A549 (cell line): Measurements from ENCODE around the gene HOXB3. TPM values are rescaled to one million over a fixed set of nuclear protein-coding genes. Genes with fewer than 3 reads are reported as not detected.
"Not testable (repeated sequence)": the region's sequence is repeated elsewhere in the genome, so short reads cannot be mapped to it uniquely, and the experiment has no call there.

ENCODE experiments used
- ATAC-seq, 2 experiments: fragments of 200-7000 bp in 1 of 2; fragments of >200 bp in 1 of 2; cut with Nextera tagmentation in 1 of 2; cut with Tn5 transposase in 1 of 2; 3 replicates each; pipeline versions ENCODE4 v1.8.0 to v1.9.1; 2018 to 2020; ENCODE audit warnings: mild to moderate bottlenecking in 1 of 2, moderate library complexity in 1 of 2
- CTCF ChIA-PET: fragments of 300-600 bp; sonication (Branson Sonifier 250); formaldehyde crosslinking; extraction: SDS; loops from one replicate; lab custom pipeline; 2021; ENCODE audit warnings: antibody characterized with exemption, inconsistent platforms; lab: Yijun Ruan, JAX
- POLR2A ChIA-PET: fragments of 350-600 bp; formaldehyde crosslinking; extraction: SDS; loops from one replicate; lab custom pipeline; 2021; ENCODE audit warnings: antibody characterized with exemption, inconsistent platforms; lab: Yijun Ruan, JAX
- DNase-seq, 2 experiments: peaks; one replicate each; pipeline versions ENCODE4 v3.0.0 to v3.0.0-alpha.2; 2011 to 2016; ENCODE audit warnings: low read depth in 1 of 2, low spot score in 1 of 2
- FAIRE-seq: peaks from 2 replicates; lab custom pipeline; 2011; peaks lifted over from hg19 to GRCh38; lab: Jason Lieb, UNC
- H3K27ac ChIP-seq, 2 experiments: fragments of >200 bp; sonication (Bioruptor Twin); formaldehyde crosslinking; 3 replicates each; pipeline ENCODE4 v1.5.1; 2016 to 2017
- H3K4me1 ChIP-seq: fragments of >200 bp; sonication (Bioruptor Twin); formaldehyde crosslinking; 3 replicates; pipeline ENCODE4 v1.6.1; 2016
- H3K4me2 ChIP-seq: fragments of >200 bp; sonication (Bioruptor Twin); formaldehyde crosslinking; 3 replicates; pipeline ENCODE4 v1.6.1; 2016
- H3K4me3 ChIP-seq: fragments of >200 bp; sonication (Bioruptor Twin); formaldehyde crosslinking; 3 replicates; pipeline ENCODE4 v1.5.1; 2016
- H3K9me3 ChIP-seq: fragments of >200 bp; sonication (Bioruptor Twin); formaldehyde crosslinking; 3 replicates; pipeline ENCODE4 v1.6.1; 2016
- CBX2 ChIP-seq: fragments of 200-600 bp; sonication (generic); IDR thresholded peaks from 2 replicates; pipeline ENCODE4 v1.6.1; 2016; ENCODE audit warnings: low read depth, mild to moderate bottlenecking, borderline replicate concordance
- FOSL2 ChIP-seq, 2 experiments: fragments of 450-650 bp in 1 of 2; fragments of >200 bp in 1 of 2; sonication (Bioruptor Twin) in 1 of 2; formaldehyde crosslinking; IDR thresholded peaks; 2 replicates each; pipeline versions ENCODE4 v1.5.0 to v1.6.1; 2016 to 2020; ENCODE audit warnings: mild to moderate bottlenecking in 1 of 2, moderate library complexity in 1 of 2
- GATA3 ChIP-seq: IDR thresholded peaks from 2 replicates; pipeline ENCODE4 v1.6.1; 2012; ENCODE audit warnings: borderline replicate concordance
- HDAC2 ChIP-seq: fragments of 200-600 bp; sonication (generic); IDR thresholded peaks from 2 replicates; pipeline ENCODE4 v1.6.1; 2016
- NFE2L2 ChIP-seq: fragments of 150-350 bp; conservative IDR thresholded peaks from 2 replicates; pipeline ENCODE4 v1.6.1; 2014; ENCODE audit warnings: low read length
- NPAS2 ChIP-seq: fragments of 250-450 bp; sonication (Bioruptor Pico); IDR thresholded peaks from 2 replicates; pipeline ENCODE4 v1.8.0; 2022; ENCODE audit warnings: mild to moderate bottlenecking, moderate library complexity, borderline replicate concordance
- PHF8 ChIP-seq: fragments of 200-600 bp; sonication (generic); IDR thresholded peaks from 2 replicates; pipeline ENCODE4 v1.6.1; 2016; ENCODE audit warnings: low read depth, mild to moderate bottlenecking, antibody characterized with exemption, moderate library complexity, borderline replicate concordance
- RAD21 ChIP-seq, 2 experiments: fragments of >200 bp in 1 of 2; sonication (Bioruptor Twin) in 1 of 2; formaldehyde crosslinking in 1 of 2; IDR thresholded peaks in 1 of 2; conservative IDR thresholded peaks in 1 of 2; 2 replicates in 1 of 2; 3 replicates in 1 of 2; pipeline ENCODE4 v1.6.1; 2012 to 2018; ENCODE audit warnings: inconsistent platforms in 1 of 2
- RCOR1 ChIP-seq: fragments of 150-350 bp; IDR thresholded peaks from 2 replicates; pipeline ENCODE4 v1.6.1; 2014; ENCODE audit warnings: antibody characterized with exemption, low read length, low read depth
- RNF2 ChIP-seq: fragments of 200-600 bp; sonication (generic); IDR thresholded peaks from 2 replicates; pipeline ENCODE4 v1.6.1; 2016; ENCODE audit warnings: low read depth, mild to moderate bottlenecking, antibody characterized with exemption, moderate library complexity, borderline replicate concordance
- SMC3 ChIP-seq: fragments of >200 bp; sonication (Bioruptor Twin); formaldehyde crosslinking; IDR thresholded peaks from 3 replicates; pipeline ENCODE4 v1.6.1; 2018; ENCODE audit warnings: inconsistent platforms
- ZNF302 ChIP-seq: fragments of 250-450 bp; sonication (Bioruptor Pico); IDR thresholded peaks from 2 replicates; pipeline ENCODE4 v1.9.0; 2021; ENCODE audit warnings: inconsistent platforms, mild to moderate bottlenecking, moderate library complexity
- ZSCAN20 ChIP-seq: fragments of 250-450 bp; sonication (Bioruptor Pico); IDR thresholded peaks from 2 replicates; pipeline ENCODE4 v1.8.0; 2022; ENCODE audit warnings: mild to moderate bottlenecking, moderate library complexity
- WGBS: methylation state at CpG from one replicate; pipeline ENCODE4 v1.1.6; 2017; ENCODE audit errors: missing lambda C conversion rate; 5-methylcytosine and 5-hydroxymethylcytosine counted together
- polyA plus RNA-seq, 4 experiments: library from polyadenylated mRNA; depleted of rRNA in 3 of 4; stranded (reverse); fragments of >200 nt; fragmentation: RNase III in 1 of 4; extraction: RNeasy Plus Mini Kit Qiagen cat#74134 plus additional on column Dnase treatment in 1 of 4; gene quantifications; 2 replicates in 3 of 4; 3 replicates in 1 of 4; pipeline ENCODE4 v1.2.3, GENCODE V29; 2011 to 2017
- TF ChIP-seq, protein P1 (sequence below): IDR thresholded peaks from 2 replicates; pipeline ENCODE4 v1.6.1; 2012
- TF ChIP-seq, protein P2 (sequence below): IDR thresholded peaks from 2 replicates; pipeline ENCODE4 v1.6.1; 2012; ENCODE audit warnings: low read depth, borderline replicate concordance
- TF ChIP-seq, protein P3 (sequence below): fragments of 250-450 bp; sonication (Bioruptor Pico); IDR thresholded peaks from 2 replicates; pipeline ENCODE4 v1.5.0; 2021; ENCODE audit warnings: mild to moderate bottlenecking, moderate library complexity, borderline replicate concordance

HOXB3 gene
- polyA plus RNA-seq, 2 of the 4 experiments (the other 2 are of a cell fraction): 8.6 to 17.0 TPM

DNA sequence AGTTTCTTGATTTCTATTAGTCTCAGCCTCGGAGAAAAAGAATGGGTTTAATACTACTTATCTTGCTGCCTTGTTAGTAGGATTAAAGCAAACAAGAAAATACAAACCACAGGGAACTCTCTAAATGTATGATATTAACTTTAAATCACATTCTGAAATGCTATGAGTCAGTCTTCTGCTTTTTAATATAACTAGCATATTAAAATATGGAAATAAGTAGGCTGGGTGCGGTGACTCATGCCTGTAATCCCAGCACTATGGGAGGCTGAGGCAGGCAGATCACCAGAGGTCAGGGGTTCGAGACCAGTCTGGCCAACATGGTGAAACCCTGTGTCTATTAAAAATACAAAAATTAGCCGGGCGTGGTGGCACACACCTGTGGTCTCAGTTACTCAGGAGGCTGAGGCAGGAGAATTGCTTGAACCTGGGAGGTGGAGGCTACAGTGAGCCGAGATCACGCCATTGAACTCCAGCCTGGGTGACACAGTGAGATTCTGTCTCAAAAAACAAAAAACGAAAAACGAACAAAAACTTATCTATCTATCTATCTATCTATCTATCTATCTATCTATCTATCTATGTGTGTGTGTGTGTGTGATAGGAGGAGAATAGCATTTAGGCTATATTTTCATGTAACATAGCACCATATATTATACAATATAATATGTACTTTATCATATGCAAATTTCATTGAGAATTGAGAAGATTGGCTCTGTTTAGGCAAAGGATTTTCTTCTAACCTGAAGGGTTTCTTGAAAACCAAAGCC, 54.1 kb downstream of the HOXB3 start:
- POLR2A ChIA-PET; H3K4me3 ChIP-seq; H3K27ac ChIP-seq; FAIRE-seq; ATAC-seq; DNase-seq; H3K9me3 ChIP-seq; H3K4me2 ChIP-seq; TF ChIP-seq FOSL2 (IDR thresholded peaks at IDR 0.05): not testable (repeated sequence)
- TF ChIP-seq FOSL2 (CRISPR knock-in tag; IDR thresholded peaks at IDR 0.05): peak; percentile 49; the same call in 1 of the 2 replicates
- CTCF ChIA-PET: interaction anchor here (0.6 to 5.0 kb wide), 5 partner anchors 12 to 469 kb away, joined by 3 to 18 read pairs (median 3); no protein-coding TSS in a partner anchor
- peaks cover 12% of the 10 kb centered on the region; the same call in 2 of the 3 replicates for H3K4me1 ChIP-seq
- 85% methylated on average over 9 of the region's 9 CpGs for whole genome bisulfite sequencing

DNA sequence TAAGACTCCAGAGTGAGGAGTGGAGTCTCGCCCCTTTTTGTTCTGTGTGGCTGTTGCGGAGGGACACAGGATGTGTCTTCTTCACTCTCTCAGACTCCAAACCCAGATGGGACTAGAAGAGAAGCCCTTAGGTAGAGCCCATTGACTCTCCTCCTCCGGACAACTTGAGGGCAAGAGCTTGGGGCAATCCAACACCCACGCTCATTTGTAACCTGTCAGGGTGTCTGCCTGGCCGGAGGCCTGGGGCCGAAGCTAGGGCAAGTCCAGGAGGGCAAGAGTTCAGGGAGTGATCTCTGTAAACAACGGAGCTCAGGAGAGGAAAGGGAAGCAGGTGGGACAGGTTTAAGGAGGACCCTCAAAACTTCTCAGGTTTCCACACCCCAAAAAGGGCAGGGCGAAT, 57.8 kb downstream of the HOXB3 start:
- peaks cover 10% of the 10 kb centered on the region; the same call in 2 of the 3 replicates for H3K4me1 ChIP-seq
- DNase-seq (no peak), FAIRE-seq (no peak), ATAC-seq (no peak)
- no peak overlapping the region for H3K4me2 ChIP-seq
- whole genome bisulfite sequencing: 75% methylated on average over 8 of the region's 8 CpGs
- no peak for TF ChIP-seq RAD21 (conservative IDR thresholded peaks at IDR 0.05 in 1 of 2, IDR thresholded peaks at IDR 0.05 in 1 of 2)
- TF ChIP-seq SMC3: no peak
- no peak for TF ChIP-seq GATA3
- no peak for TF ChIP-seq CBX2
- TF ChIP-seq, protein P1, sequence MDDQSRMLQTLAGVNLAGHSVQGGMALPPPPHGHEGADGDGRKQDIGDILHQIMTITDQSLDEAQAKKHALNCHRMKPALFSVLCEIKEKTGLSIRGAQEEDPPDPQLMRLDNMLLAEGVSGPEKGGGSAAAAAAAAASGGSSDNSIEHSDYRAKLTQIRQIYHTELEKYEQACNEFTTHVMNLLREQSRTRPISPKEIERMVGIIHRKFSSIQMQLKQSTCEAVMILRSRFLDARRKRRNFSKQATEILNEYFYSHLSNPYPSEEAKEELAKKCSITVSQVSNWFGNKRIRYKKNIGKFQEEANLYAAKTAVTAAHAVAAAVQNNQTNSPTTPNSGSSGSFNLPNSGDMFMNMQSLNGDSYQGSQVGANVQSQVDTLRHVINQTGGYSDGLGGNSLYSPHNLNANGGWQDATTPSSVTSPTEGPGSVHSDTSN: no peak
- TF ChIP-seq PHF8: no peak
- no peak for TF ChIP-seq RCOR1
- TF ChIP-seq, protein P2, sequence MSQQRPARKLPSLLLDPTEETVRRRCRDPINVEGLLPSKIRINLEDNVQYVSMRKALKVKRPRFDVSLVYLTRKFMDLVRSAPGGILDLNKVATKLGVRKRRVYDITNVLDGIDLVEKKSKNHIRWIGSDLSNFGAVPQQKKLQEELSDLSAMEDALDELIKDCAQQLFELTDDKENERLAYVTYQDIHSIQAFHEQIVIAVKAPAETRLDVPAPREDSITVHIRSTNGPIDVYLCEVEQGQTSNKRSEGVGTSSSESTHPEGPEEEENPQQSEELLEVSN: no peak
- TF ChIP-seq NFE2L2: no peak
- CTCF ChIA-PET: interaction anchor here (0.5 to 5.0 kb wide), 5 partner anchors 10 to 340 kb away, joined by 3 to 18 read pairs (median 4); no protein-coding TSS in a partner anchor
- no peak overlapping the region for H3K4me3 ChIP-seq
- no peaks in the 10 kb centered on the region for H3K9me3 ChIP-seq
- H3K27ac ChIP-seq: no peak overlapping the region
- POLR2A ChIA-PET: no interaction called here

DNA sequence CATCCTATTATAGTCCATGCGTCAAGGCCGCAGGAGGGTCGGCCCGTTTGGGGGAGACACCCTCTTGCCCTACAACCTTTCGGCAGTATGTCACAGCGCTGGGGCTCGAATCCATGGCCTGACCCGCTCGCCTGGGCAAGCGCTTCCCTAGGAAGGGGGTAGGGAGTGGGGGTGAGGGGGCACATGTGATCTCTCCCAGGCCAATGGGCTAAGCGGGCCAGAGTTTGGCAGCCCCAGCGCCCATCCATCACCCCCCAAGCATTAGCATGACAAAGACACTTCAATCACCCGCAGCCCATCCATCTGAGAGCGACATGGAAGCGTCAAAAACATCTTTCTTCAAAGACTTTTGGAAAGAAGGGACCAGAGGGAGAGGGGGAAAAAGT, 59.2 kb downstream of the HOXB3 start, which contains the start of gene HOXB1:
HOXB1 (minus strand) TSS at position 125 of the 386 bp plus-strand sequence; CDS start at position 18, 107 bp downstream.
- FAIRE-seq: no peak
- DNase-seq: no peak
- Histone ChIP-seq H3K4me3 (no peak within 1 kb of the TSS), H3K9me3 (no peaks in the 10 kb centered on the region), H3K4me1 (no peaks in the 10 kb centered on the region), H3K27ac (no peak within 1 kb of the TSS), H3K4me2 (no peak within 1 kb of the TSS)
- 89% methylated on average over 15 of the region's 15 CpGs for WGBS
- ATAC-seq: no peak
- CTCF ChIA-PET: interaction anchor here (1.6 to 5.0 kb wide), 2 partner anchors 38 to 98 kb away, joined by 4 to 18 read pairs; no protein-coding TSS in a partner anchor
- no peak for TF ChIP-seq NFE2L2
- no peak for TF ChIP-seq FOSL2 (IDR thresholded peaks at IDR 0.05)
- no peak for TF ChIP-seq FOSL2 (CRISPR knock-in tag; IDR thresholded peaks at IDR 0.05)
- no peak for TF ChIP-seq NPAS2
- no peak for TF ChIP-seq SMC3
- TF ChIP-seq RNF2: no peak
- TF ChIP-seq ZSCAN20: no peak
- TF ChIP-seq HDAC2: no peak
- TF ChIP-seq, protein P3, sequence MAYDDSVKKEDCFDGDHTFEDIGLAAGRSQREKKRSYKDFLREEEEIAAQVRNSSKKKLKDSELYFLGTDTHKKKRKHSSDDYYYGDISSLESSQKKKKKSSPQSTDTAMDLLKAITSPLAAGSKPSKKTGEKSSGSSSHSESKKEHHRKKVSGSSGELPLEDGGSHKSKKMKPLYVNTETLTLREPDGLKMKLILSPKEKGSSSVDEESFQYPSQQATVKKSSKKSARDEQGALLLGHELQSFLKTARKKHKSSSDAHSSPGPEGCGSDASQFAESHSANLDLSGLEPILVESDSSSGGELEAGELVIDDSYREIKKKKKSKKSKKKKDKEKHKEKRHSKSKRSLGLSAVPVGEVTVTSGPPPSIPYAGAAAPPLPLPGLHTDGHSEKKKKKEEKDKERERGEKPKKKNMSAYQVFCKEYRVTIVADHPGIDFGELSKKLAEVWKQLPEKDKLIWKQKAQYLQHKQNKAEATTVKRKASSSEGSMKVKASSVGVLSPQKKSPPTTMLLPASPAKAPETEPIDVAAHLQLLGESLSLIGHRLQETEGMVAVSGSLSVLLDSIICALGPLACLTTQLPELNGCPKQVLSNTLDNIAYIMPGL (CRISPR knock-in tag): no peak
- TF ChIP-seq ZNF302 (CRISPR knock-in tag): no peak
- POLR2A ChIA-PET: no interaction called here
